ENCODE results near the gene CCL18. TPM values are rescaled to one million over a fixed set of nuclear protein-coding genes. Genes with fewer than 3 reads are reported as not detected.
A peak's percentile ranks its signal among the peaks of the same experiment; 100 is the strongest.
"Not testable (repeated sequence)": the region's sequence is repeated elsewhere in the genome, so short reads cannot be mapped to it uniquely, and the experiment has no call there.

Gene CCL18
- total and polyA plus RNA-seq, 2 donors (not counting 1 experiment from before 2014, with no cell fraction given): not detected

- CTCF ChIA-PET: interaction anchor here (2.5 kb wide), 1 partner anchor 139 kb away, joined by 9 read pairs; no protein-coding TSS in a partner anchor
- H2AFZ ChIP-seq (ENCODE audit: insufficient read depth, low read depth, low read length, poor library complexity, severe bottlenecking); H3K27me3 Mint-ChIP-seq; H4K20me1 ChIP-seq (ENCODE audit: control insufficient read depth, insufficient read depth, low read length, poor library complexity, severe bottlenecking); H3K79me2 ChIP-seq (ENCODE audit: control insufficient read depth, insufficient read depth, low read length); ATAC-seq (ENCODE audit: low read depth); POLR2A ChIA-PET; H3K27me3 ChIP-seq (replicated peaks in 1 of 4; ENCODE audit: control extremely low read depth in 1 of 4, control insufficient read depth in 3 of 4, insufficient read depth in 4 of 4, low read length in 3 of 4); DNase-seq; H3K4me2 ChIP-seq (replicated peaks; ENCODE audit: low read depth, low read length, poor library complexity, severe bottlenecking); H3K4me3 ChIP-seq (ENCODE audit: control extremely low read depth in 1 of 5, extremely low read depth in 1 of 5, insufficient read depth in 1 of 5, low read depth in 2 of 5, low read length in 4 of 5); H3K4me3 Mint-ChIP-seq; H3K27ac ChIP-seq (ENCODE audit: low read length in 2 of 2); H3K9ac ChIP-seq (ENCODE audit: low read length); H3K36me3 ChIP-seq (replicated peaks in 1 of 2; ENCODE audit: control extremely low read depth in 1 of 2, control insufficient read depth in 1 of 2, extremely low read depth in 1 of 2, insufficient read depth in 2 of 2, low read length in 1 of 2); intact Hi-C loops (cut with micrococcal nuclease): not testable (repeated sequence)
- peaks cover 11% of the 10 kb centered on the region for H3K9me3 Mint-ChIP-seq (ENCODE audit: insufficient read depth)
- 94% methylated on average over 3 of the region's 5 CpGs for WGBS (ENCODE audit: insufficient coverage)
- H3K9me3 ChIP-seq (ENCODE audit: control extremely low read depth in 1 of 3, control insufficient read depth in 2 of 3, insufficient read depth in 1 of 3, low read length in 2 of 3): peaks cover 1 to 15% (median 9%) of the 10 kb centered on the region in 3 donors
- H3K27ac Mint-ChIP-seq: peak overlapping the region; percentile 50
- H3K4me1 ChIP-seq (ENCODE audit: control insufficient read depth in 2 of 2, insufficient read depth in 2 of 2, low read length in 2 of 2): peaks cover 25 to 27% of the 10 kb centered on the region in 2 donors
- H3K4me1 Mint-ChIP-seq: peaks cover 42% of the 10 kb centered on the region
Observed at GRCh38 chr17:36114971-36115648, 51.0 kb downstream of the CCL18 start.

- H3K27me3 Mint-ChIP-seq; H4K20me1 ChIP-seq (ENCODE audit: control insufficient read depth, insufficient read depth, low read length, poor library complexity, severe bottlenecking); intact Hi-C loops (cut with micrococcal nuclease); H3K27ac Mint-ChIP-seq; H2AFZ ChIP-seq (ENCODE audit: insufficient read depth, low read depth, low read length, poor library complexity, severe bottlenecking); H3K27me3 ChIP-seq (replicated peaks in 1 of 4; ENCODE audit: control extremely low read depth in 1 of 4, control insufficient read depth in 3 of 4, insufficient read depth in 4 of 4, low read length in 3 of 4); H3K79me2 ChIP-seq (ENCODE audit: control insufficient read depth, insufficient read depth, low read length); H3K4me3 ChIP-seq (ENCODE audit: control extremely low read depth in 1 of 5, extremely low read depth in 1 of 5, insufficient read depth in 1 of 5, low read depth in 2 of 5, low read length in 4 of 5); POLR2A ChIA-PET; H3K36me3 ChIP-seq (replicated peaks in 1 of 2; ENCODE audit: control extremely low read depth in 1 of 2, control insufficient read depth in 1 of 2, extremely low read depth in 1 of 2, insufficient read depth in 2 of 2, low read length in 1 of 2); H3K4me3 Mint-ChIP-seq; ATAC-seq (ENCODE audit: low read depth); H3K4me2 ChIP-seq (replicated peaks; ENCODE audit: low read depth, low read length, poor library complexity, severe bottlenecking); DNase-seq; H3K27ac ChIP-seq (ENCODE audit: low read length in 2 of 2); H3K9ac ChIP-seq (ENCODE audit: low read length): not testable (repeated sequence)
- CTCF ChIA-PET: interaction anchor here (2.5 kb wide), 1 partner anchor 140 kb away, joined by 9 read pairs; no protein-coding TSS in a partner anchor
- Mint-ChIP-seq H3K9me3 (ENCODE audit: insufficient read depth) (peaks cover 11% of the 10 kb centered on the region), H3K4me1 (peaks cover 37% of the 10 kb centered on the region)
- peaks cover 1 to 15% (median 9%) of the 10 kb centered on the region in 3 donors for H3K9me3 ChIP-seq (ENCODE audit: control extremely low read depth in 1 of 3, control insufficient read depth in 2 of 3, insufficient read depth in 1 of 3, low read length in 2 of 3)
- peaks cover 20 to 23% of the 10 kb centered on the region in 2 donors for H3K4me1 ChIP-seq (ENCODE audit: control insufficient read depth in 2 of 2, insufficient read depth in 2 of 2, low read length in 2 of 2)
Observed at GRCh38 chr17:36115649-36115977, 51.5 kb downstream of the CCL18 start.

Measured in B cell (primary cell).